ENCODE data around the gene PAQR7.
A peak's percentile ranks its signal among the peaks of the same experiment; 100 is the strongest.

The PAQR7 gene

DNA sequence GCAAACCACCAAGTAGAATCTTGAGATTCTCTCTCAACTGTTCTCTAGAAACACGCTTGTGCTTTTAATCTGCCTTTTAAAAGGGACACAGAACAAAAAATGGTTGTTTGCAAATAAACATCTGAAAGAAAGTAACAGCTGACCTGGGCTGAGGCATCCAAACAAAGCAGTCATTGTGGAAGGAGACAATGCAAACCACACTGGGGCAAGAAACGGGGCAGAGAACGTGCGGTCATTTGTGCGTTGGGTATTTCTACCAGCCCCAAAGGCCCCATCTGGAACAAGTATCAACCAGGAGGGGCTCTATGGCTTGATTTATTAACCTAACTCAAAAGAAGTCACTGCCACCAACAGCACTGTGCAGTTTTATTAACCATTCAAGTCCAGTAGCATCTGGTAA is 24.7 kb upstream of the PAQR7 start:
- TF ChIP-seq, protein P1, sequence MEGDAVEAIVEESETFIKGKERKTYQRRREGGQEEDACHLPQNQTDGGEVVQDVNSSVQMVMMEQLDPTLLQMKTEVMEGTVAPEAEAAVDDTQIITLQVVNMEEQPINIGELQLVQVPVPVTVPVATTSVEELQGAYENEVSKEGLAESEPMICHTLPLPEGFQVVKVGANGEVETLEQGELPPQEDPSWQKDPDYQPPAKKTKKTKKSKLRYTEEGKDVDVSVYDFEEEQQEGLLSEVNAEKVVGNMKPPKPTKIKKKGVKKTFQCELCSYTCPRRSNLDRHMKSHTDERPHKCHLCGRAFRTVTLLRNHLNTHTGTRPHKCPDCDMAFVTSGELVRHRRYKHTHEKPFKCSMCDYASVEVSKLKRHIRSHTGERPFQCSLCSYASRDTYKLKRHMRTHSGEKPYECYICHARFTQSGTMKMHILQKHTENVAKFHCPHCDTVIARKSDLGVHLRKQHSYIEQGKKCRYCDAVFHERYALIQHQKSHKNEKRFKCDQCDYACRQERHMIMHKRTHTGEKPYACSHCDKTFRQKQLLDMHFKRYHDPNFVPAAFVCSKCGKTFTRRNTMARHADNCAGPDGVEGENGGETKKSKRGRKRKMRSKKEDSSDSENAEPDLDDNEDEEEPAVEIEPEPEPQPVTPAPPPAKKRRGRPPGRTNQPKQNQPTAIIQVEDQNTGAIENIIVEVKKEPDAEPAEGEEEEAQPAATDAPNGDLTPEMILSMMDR (IDR thresholded peaks at IDR 0.05; ENCODE audit: low read depth, low read length): no peak

DNA sequence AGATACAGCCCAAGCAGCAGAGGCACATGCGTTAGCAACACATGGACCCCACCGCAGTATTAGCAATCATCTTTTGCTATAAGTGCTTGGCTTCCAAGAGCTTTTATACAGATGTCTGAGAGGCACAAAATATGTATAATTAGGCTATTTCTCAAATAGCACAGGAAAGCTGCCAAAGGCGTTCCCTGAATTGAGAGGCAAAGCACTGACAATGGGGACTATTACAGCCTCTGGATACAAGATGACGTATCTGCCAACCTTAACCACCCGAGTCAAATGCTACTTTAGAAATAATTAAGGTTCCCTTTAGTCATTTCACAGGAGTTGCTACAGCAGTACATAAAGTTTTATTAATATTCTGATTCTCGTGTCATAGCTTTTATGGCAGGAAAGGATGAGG is 24.3 kb upstream of the PAQR7 start:
- no peak overlapping the region for H3K4me3 ChIP-seq (ENCODE audit: low read depth, low read length)
- TF ChIP-seq, protein P1 (IDR thresholded peaks at IDR 0.05; ENCODE audit: low read depth, low read length): no peak

More for the DNA sequence above, 24.7 kb upstream of the PAQR7 start:
- H3K4me3 ChIP-seq (ENCODE audit: low read depth, low read length): no peak overlapping the region

DNA sequence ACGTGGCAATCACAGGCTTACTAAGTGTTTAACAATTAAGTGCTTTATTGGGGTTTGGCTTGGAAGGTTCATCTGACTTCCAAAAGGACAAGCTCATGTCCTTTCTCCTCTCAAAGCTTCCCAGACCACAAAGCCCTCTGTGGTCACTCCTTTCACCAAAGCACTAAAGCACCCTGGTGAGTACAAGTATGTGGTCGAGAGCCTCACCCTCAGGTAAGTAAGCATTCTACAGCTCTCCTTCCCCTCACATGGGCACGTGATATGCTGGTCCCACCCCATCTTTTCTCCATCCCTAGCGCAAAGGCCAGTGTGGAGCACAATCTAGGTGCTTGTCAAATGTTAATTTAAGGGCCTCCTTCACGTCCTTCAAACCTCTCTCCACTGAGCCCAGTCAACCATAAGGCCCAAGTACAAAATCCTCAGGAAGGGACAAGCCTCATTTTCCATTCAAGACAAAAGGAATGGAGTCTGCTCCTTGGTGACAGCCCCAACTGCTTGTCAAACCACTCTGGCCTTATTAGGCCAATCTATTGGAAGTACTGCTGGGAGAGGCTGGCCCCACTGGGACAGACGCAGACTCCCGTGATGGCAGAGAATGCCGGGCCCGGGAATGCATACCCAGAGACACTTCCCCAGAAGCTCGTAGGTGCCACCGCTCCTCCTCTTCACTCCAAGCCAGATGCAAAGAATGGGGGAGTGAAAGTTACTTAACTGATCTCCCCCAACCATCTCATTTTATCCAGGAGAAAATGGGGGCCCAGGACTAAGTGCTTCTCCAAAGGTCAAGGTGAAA is 22.9 kb upstream of the PAQR7 start:
- no peak overlapping the region for H3K4me3 ChIP-seq (ENCODE audit: low read depth, low read length)

DNA sequence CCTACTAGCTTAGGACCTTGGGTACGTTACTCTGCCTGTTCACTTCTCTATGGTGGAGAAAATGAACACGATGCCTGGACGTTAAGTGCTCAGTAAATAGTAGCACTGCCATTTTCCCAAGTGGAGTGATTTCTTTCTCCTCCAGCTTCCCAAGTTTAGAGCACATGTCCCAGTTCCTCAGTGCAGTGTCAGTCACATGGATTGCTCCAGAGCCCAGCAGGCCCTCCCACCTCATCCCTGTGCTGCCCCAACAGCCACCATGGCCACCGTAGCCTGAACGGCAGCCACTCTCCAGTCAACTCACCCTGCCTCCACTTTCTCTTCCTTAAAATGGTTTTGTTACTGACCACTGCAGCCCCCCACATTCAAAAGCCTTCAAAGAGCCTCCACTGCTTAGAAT is 22.2 kb upstream of the PAQR7 start:
- TF ChIP-seq, protein P1 (IDR thresholded peaks at IDR 0.05; ENCODE audit: low read depth, low read length): no peak
- no peak overlapping the region for H3K4me3 ChIP-seq (ENCODE audit: low read depth, low read length)

More for the DNA sequence above, 22.9 kb upstream of the PAQR7 start:
- TF ChIP-seq, protein P1 (IDR thresholded peaks at IDR 0.05; ENCODE audit: low read depth, low read length): no peak

DNA sequence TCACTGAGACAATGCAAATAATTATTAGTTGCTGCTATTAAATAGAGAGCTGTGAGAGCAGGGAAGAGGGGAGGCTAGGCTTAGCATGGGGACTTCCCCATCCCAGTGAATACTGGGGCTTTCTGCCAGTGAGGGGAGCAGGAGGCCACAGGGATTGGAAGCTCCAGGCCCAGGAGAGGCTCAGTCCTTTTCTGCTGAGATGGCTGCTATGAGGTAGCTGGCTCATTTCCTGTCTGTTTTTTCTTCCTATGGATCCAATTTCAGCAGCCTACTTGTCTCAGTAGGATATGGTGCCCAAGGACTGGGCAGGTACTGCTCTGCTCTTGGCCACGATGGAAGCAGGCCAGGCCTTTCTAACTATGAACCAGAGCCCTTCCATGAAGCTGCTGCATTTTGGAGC is 20.8 kb upstream of the PAQR7 start:
- H3K4me3 ChIP-seq (ENCODE audit: low read depth, low read length): no peak overlapping the region
- TF ChIP-seq, protein P1 (IDR thresholded peaks at IDR 0.05; ENCODE audit: low read depth, low read length): no peak

DNA sequence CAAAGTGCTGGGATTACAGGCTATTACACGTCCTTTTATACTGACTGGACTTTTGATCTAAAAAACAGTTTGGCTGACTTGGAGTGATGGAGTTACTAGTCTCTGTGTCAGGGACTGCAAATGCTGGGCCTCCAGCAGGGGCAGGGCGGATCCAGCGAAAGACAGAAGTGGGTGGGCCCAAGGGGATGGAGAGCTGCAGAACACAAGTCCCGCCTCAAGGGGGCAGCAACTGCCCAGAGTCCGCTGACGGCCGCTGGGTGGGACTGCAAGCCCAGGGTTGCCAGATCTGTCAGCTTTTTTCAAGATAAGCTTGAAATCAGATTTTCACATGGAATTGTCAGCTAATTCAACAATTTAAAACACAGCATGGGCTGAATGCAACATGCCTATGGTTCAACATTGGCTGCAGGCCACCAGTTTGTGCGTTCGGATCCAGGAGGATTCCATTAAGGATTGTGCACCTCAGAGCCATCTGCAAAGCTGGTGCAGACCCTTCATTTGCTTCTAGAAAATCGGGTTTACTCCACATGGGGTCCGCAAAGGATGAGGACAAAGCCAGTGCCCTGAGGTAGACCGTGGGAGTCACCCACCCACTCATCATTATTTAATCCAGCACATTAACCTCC is 20.0 kb upstream of the PAQR7 start:
- TF ChIP-seq, protein P1 (IDR thresholded peaks at IDR 0.05; ENCODE audit: low read depth, low read length): peak; percentile 92
- no peak overlapping the region for H3K4me3 ChIP-seq (ENCODE audit: low read depth, low read length)

DNA sequence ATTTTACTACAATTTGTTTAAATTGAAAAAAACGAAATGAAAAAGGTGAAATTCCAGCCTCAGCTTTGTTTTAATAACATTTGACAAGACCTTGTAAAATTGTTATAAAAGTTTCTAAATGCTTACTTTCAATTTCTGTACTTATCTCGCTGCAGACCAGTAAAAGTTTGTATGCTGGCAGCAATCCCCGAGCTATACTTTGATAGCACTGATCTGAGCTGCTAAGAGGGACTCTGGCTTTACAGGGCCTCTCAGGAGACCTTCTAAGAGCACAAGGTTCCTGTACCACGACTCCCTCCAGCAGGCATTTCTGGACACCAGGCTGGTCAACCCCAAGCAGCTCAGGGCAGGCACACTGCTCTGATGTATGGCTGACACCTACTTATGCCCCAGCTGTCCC is 17.6 kb upstream of the PAQR7 start:
- TF ChIP-seq, protein P1 (IDR thresholded peaks at IDR 0.05; ENCODE audit: low read depth, low read length): no peak
- no peak overlapping the region for H3K4me3 ChIP-seq (ENCODE audit: low read depth, low read length)

All from WI38 (cell line).